Measurements from ENCODE around the gene CCND1. TPM values are rescaled to one million over a fixed set of nuclear protein-coding genes. Genes with fewer than 3 reads are reported as not detected.
"Not testable (repeated sequence)": the region's sequence is repeated elsewhere in the genome, so short reads cannot be mapped to it uniquely, and the experiment has no call there.

CCND1 gene
- total RNA-seq, 1 donor from 2014 or later = 135 TPM

DNA sequence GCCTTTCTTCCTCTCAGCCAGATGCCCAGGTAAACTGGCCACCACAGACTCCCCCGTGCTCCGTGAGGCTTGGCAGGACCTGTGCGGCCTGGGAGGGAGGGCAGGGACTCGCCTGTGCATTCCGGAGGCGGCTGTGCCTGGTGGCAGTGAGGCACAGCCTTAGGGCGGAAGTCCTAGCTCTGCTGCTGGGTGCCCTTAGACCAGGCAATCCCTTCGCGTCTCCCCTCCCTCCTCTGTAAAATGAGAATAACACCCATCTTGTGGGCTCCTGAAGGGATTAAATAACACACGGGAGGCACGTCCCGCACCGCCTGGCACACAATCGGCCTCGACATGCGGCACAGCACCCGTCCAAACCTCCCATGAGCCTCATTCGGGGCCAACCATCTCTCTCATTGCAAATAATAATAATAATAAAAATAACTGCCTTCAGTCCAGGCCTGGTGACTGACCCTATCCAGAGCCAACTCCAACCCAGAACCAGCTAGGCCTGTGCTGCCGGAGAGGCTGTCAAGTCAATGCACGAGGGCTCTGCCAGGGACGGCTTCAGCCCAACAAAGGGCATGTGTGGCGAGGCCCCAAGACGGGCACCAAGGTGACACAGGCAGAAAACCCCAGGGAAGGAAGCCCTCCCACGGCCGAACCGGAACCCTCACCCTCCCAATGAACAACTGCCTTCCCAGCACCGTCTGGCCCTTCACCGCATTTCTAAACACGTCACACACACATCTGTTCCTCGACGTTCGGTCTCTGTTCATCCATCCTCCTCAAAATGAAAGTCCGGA lies 26.0 kb downstream of the CCND1 start:
- DNase-seq = no peak

GRCh38 chr11:69667619-69668604 lies 27.0 kb downstream of the CCND1 start:
- no peak for DNase-seq

GRCh38 chr11:69669486-69669885 lies 28.5 kb downstream of the CCND1 start:
- DNase-seq = no peak

DNA sequence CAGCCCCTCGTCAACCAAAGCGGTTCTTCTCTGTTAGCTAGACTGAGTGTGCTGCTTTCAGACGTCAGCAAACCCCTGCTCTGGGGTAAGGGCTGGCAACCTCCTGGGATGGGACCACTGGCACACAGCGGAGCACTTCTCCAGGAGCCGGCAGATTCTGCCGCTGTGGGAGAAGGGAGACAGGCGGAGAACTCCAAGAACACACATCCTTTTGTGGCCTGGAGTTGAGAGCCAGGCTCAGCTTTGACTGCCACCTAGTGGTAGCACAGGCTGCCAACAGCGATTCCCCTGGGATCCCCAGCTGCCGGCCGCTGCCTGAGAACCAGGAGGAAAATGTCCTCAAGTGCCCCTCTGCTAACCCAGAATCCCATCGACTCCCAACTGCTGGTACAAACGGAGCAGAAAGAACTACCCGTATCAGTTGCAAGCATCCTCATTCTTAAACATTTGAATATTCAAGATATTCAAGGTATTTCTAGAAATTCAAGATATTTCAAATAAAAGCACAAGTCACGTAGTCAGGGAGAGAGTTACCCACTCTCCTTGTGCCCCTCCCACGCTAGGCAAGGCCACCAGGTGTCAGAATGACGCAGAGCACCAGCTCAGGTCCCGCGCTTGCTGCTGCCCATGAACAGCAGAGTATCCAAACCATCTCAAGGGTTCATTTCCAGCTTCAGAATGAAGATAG lies 29.3 kb downstream of the CCND1 start:
- peak; percentile 93 for DNase-seq

DNA sequence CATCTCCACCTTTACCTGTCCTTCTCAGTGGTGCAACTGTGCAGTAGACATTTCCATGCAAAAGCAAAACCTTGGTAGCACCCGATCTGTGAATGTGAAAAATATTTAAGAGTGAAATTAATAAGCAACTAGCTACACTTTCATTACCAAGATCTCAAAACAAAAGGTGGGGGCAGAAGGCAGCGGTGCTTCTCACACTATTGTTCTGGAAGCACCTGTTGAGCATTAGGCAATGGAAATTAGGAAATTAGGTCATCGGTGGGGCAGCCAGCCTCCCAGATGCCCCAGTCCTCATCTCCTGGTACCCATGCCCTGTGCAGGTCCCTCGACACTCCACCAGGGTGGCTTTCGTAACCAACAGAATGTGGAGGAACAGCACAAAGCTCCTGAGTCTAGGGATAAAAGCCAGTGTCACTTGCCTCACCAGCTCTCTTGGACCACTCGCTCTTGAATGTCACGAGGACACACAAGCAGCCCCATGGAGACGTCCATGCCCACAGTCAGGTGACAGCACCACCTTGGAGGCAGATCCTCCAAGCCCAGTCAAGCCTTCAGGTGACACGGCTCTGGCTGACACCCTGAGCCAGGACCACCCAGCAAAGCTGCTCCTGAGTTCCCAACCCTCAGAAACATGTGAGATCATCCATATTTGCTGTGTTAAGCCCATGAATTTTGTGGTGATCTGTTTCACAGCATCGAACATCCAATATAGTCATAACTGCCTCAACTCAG lies 30.9 kb downstream of the CCND1 start:
- DNase-seq = no peak

DNA sequence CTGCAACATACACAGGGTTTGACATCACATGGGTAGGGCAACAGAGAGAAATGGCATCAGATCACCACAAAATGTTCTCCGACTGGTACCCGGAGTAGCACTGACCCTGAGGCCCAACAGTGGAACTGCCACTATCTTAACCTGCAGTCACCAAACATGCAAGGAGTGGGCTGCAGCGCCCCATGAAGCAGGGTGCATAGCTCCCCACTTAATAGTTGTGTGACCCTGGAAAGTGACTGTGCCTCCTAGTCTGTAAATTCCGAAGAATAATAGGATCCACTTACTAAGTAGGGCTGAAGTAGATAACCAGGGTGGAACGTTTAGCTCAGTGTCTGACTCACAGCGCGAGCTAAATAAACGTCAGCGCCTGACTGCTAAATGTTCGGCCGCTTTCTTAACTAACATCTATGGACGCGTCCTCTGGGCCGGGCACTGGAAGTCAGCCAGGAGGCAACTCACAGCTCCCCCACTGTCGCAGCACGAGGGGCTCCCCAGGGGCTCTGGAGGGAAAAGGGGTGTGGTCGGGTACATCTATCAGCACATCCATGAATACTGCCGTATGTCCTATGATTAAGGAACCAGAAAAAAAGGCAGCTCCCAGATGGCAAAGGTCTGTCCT lies 33.4 kb downstream of the CCND1 start:
- no peak for DNase-seq

DNA sequence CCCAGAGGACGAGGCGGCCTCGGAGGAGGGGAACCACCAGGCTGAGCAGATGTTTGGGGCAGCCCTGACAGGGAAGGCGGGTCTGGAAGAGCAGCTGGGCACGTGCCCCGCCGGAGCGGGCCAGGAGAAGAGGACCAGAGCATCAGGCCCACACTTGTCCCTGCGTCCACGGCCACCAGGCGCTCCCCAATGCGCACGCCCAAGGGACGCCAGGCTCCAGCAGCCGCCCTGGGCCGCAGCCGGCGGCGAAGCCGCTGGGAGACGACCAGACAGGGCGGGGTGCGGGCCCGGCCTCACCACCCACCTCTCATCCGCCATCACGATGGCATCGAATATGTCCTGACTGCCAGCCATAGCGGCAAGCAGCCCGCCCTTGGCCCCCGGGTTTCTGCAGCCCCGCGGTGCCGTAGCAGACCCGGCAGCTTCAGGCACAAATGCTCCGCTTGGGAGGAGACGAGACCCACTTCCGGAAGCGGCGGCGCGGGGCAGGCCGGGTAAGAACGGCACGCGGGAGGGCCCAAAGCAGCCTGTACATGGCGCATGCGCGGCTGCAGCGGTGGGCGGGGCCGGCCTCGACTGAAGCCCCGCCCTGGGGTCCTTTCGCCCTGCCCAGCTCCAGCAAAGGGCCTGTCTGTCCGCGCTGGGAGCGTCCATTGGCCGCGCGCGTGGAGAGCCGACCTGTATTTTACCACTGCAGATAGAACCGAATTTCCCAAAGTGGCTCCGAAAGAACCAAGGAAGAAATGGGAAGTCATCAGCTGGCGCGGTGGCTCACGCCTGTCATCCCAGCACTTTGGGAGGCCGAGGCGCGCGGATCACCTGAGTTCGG lies 34.1 kb downstream of the CCND1 start, which contains the start of gene LTO1:
Gene LTO1 (minus strand): TSS at position 468 of the 829 bp plus-strand sequence. CDS start 114 bp downstream, at position 354.
- peak; percentile 98 for DNase-seq

DNA sequence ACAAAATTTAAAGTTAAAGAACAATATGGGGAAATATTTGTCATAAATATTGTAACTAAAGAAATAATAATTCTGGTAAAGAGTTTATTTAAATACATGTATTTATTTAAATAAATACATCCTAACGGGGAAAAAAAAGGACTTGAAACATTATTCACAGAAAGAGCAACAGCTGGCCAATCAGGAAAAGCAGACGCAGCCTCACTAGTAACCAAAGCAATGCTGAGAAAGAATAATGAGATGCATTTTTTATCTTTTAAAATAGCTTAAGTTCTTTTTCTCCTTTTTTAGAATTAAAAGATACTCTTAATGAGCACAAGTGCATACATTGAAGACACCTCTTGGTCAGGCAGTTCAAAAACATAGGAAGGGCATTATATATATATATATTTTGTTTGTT lies 36.8 kb downstream of the CCND1 start:
- no peak for DNase-seq

DNA sequence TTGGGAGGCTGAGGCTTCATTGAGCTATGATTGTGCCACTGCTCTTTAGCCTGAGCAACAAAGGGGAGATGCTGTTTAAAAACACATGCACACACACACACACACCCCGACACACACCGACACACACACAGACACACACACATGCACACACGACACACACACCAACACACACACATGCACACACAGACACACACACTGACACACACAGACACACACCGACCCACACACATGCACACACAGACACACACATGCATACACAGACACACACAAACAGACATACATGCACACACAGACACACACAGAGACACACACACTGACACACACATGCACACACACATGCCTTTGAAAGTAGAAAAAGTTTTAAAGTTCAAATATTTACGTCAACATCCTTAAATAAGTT lies 39.7 kb downstream of the CCND1 start:
- DNase-seq = no peak

DNA sequence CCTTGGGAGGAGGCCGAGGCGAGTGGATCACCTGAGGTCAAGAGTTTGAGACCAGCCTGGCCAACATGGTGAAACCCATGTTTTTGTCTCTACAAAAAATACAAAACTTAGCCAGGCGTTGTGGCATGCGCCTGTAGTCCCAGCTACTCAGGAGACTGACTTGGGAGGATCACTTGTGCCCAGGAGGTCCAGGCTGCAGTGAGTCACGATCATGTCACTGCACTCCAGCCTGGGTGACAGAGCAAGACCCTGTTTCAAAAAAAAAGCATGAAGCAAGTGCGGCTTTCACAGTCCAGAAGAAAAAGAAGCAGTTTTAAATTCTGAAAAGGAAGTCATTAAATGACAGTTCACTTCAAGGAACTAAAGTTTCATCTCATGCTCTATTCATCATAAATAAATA lies 41.3 kb downstream of the CCND1 start:
- DNase-seq = no peak

GRCh38 chr11:69682681-69683326 lies 41.8 kb downstream of the CCND1 start:
- DNase-seq = no peak

DNA sequence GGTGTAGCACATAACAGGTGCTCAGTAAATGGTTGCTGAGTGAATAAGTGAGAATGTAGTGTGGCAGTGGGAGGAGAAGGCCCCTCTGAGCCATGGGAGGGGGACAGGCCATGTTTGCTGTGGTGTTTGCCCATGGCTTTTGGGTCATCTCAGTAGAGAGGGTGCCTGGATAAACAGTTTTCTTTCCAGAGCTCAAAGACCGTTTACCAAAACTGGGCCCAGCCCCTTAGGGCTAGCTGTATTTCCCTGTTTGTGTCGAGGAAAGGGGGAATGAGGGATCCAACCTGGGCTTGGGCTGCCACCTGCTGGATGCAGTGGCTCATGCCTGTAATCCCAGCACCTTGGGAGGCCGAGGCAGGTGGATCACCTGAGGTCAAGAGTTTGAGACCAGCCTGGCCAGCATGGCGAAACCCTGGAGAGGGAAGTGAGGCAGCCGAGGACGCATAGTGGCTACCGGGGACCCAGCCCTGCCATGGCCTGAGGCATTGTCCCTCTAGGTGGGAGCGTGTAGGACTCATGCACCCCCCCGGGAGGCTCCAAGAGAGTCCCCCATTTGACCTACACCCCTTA lies 42.9 kb downstream of the CCND1 start:
- no peak for DNase-seq

GRCh38 chr11:69684651-69685050 lies 43.7 kb downstream of the CCND1 start:
- DNase-seq = no peak

- DNase-seq = no peak
Measured at GRCh38 chr11:69685348-69685747, 44.4 kb downstream of the CCND1 start.

DNA sequence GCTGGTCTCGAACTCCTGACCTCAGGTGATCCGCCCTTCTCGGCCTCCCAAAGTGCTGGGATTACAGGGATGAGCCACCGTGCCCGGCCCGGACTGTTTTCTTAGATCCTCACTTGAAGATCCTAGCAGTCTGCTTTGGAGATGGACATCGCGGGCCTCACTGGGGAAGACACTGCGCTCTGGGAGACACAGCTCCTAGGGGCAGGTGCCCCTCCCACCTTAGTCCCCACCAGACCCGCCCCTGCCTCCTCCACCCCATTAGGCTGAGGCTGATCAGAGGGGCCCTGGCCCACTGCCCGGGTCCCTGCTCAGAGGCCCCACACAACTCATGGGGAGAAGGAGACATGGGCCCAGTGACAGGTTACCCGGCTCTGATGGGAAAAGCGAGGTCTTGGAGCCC lies 45.5 kb downstream of the CCND1 start:
- DNase-seq = no peak

GRCh38 chr11:69686856-69687255 lies 45.9 kb downstream of the CCND1 start:
- DNase-seq = no peak

DNA sequence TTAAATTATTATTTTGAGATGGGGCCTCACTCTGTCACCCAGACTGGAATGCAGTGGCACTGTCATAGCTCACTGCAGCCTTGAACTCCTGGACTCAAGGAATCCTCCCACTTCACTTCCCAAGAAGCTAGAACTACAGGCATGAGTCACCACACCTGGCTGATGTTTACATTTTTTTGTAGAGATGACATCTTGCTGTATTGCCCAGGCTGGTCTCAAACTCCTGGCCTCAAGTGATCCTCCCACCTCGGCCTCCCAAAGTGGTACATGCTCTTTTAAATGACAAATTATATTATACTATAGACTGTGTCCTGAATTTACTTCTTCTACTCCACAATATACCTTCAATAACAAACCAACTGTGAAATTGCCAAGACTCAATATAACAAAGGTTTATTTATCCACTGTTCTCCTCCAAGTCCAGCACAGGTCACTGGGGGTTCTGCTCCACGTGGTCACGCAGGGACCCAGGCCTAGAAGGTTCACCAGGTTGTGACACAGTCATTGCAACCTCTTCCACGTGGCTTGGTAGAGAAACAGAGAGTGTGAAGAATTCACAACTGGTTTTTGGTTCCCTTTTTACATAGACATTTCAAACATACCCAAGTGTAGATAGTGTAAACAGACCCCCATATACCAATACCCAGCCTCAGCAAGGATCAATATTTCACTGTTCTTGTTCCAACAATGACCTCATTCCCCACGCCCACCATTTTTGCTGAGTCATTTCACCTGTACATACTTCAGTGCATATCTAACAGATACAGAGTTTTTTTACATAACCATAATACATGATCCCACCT lies 47.2 kb downstream of the CCND1 start:
- DNase-seq = not testable (repeated sequence)

DNA sequence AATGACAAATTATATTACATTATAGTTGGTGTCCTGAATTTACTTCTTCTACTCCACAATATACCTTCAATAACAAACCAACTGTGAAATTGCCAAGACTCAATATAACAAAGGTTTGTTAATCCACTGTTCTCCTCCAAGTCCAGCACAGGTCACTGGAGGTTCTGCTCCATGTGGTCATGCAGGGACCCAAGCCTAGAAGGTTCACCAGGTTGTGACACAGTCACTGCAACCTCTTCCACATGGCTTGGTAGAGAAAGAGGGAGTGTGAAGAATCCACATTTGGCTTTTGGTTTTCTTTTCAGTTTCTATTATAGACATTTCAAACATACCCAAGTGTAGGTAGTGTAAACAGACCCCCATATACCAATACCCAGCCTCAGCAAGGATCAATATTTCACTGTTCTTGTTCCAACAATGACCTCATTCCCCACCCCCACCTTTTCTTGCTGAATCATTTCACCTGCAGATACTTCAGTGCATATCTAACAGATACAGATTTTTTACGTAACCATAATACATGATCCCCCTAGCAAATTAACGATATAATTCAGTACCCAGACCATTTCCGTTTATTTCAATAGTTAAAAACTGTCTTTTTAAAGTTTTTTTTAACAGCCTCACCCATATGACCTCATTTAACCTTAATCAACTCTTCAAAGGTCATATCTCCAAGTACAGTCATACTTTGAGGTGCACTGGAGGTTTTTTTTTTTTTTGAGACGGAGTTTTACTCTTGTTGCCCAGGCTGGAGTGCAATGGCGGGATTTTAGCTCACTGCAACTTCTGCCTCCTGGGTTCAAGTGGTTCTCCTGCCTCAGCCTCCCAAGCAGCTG lies 48.7 kb downstream of the CCND1 start:
- no peak for DNase-seq

Data from tongue (tissue), 2 donors.